Endodermal cell (in vitro differentiated cells): ENCODE results near the gene CAMK2A. TPM values are rescaled to one million over a fixed set of nuclear protein-coding genes. Genes with fewer than 3 reads are reported as not detected.

ENCODE experiments used
- DNase-seq: peaks from one replicate; pipeline ENCODE4 v3.0.0-alpha.2; 2017
- H3K27ac ChIP-seq: 2 replicates; pipeline ENCODE4 v1.5.1; 2013; ENCODE audit warnings: mild to moderate bottlenecking, low read depth, low read length, moderate library complexity
- H3K27me3 ChIP-seq: 2 replicates; pipeline ENCODE4 v1.6.1; 2013; ENCODE audit warnings: mild to moderate bottlenecking, low read length, moderate library complexity; ENCODE audit not compliant: insufficient read depth, control insufficient read depth, poor library complexity, severe bottlenecking
- H3K36me3 ChIP-seq: 2 replicates; pipeline ENCODE4 v1.7.0; 2013; ENCODE audit warnings: mild to moderate bottlenecking, low read length, moderate library complexity; ENCODE audit not compliant: control insufficient read depth, insufficient read depth
- H3K4me1 ChIP-seq: one replicate; pipeline ENCODE4 v1.7.0; 2013; ENCODE audit warnings: low read length; ENCODE audit not compliant: control insufficient read depth, insufficient read depth
- H3K4me3 ChIP-seq: 2 replicates; pipeline ENCODE4 v1.5.1; 2013; ENCODE audit warnings: mild to moderate bottlenecking, low read length, moderate library complexity
- H3K9ac ChIP-seq: 2 replicates; pipeline ENCODE4 v1.6.1; 2013; ENCODE audit warnings: mild to moderate bottlenecking, low read length, moderate library complexity; ENCODE audit not compliant: poor library complexity, severe bottlenecking; ENCODE audit errors: extremely low read depth
- H3K9me3 ChIP-seq: 2 replicates; pipeline ENCODE4 v1.6.1; 2013; ENCODE audit warnings: mild to moderate bottlenecking, low read length, moderate library complexity; ENCODE audit not compliant: control insufficient read depth
- H3K27ac Mint-ChIP-seq: 2 replicates; pipeline ENCODE4 v1.8.0; 2020; ENCODE audit warnings: mixed read lengths
- H3K27me3 Mint-ChIP-seq: 2 replicates; pipeline ENCODE4 v1.8.0; 2021; ENCODE audit warnings: mild to moderate bottlenecking, mixed read lengths; ENCODE audit not compliant: insufficient read depth
- H3K36me3 Mint-ChIP-seq: 2 replicates; pipeline ENCODE4 v1.8.0; 2020; ENCODE audit warnings: low read depth, mixed read lengths
- H3K4me1 Mint-ChIP-seq: 2 replicates; pipeline ENCODE4 v1.8.0; 2020; ENCODE audit warnings: mixed read lengths
- H3K4me3 Mint-ChIP-seq: 2 replicates; pipeline ENCODE4 v1.8.0; 2020; ENCODE audit warnings: mild to moderate bottlenecking, moderate library complexity, mixed read lengths
- H3K9me3 Mint-ChIP-seq: 2 replicates; pipeline ENCODE4 v1.8.0; 2020; ENCODE audit warnings: mild to moderate bottlenecking, mixed read lengths
- CTCF ChIP-seq: fragments of 200-600 bp; sonication (generic); conservative IDR thresholded peaks from 2 replicates; pipeline ENCODE4 v1.5.0; 2021; ENCODE audit warnings: antibody characterized with exemption, mild to moderate bottlenecking
- WGBS, 2 experiments: methylation state at CpG; one replicate each; pipeline versions ENCODE4 v1.1.5 to v1.1.7; 2013; ENCODE audit warnings: missing lambda C conversion rate in 2 of 2, mixed read lengths in 1 of 2; ENCODE audit not compliant: insufficient coverage in 1 of 2, insufficient read length in 1 of 2; 5-methylcytosine and 5-hydroxymethylcytosine counted together
- total RNA-seq, 2 donors: library from RNA; stranded (reverse); fragmentation: NEBNext Ultra II Directional in 1 of 2; extraction: Animal tissue kit (Norgen Biotek cat#: 25700) in 1 of 2; gene quantifications; 2 replicates in 1 of 2; 3 replicates in 1 of 2; pipeline ENCODE4 v1.2.1, GENCODE V29; 2021

Gene CAMK2A
- total RNA-seq, 2 donors from 2014 or later = 0.31 to 0.49 TPM

GRCh38 chr5:150326707-150327106 is 37.1 kb upstream of the CAMK2A start:
- H3K4me1 Mint-ChIP-seq = no peaks in the 10 kb centered on the region
- Histone ChIP-seq H3K9ac (no peak overlapping the region), H3K9me3 (no peaks in the 10 kb centered on the region), H3K36me3 (no peaks in the 10 kb centered on the region), H3K27ac (no peak overlapping the region), H3K4me3 (no peak overlapping the region), H3K27me3 (no peaks in the 10 kb centered on the region), H3K4me1 (no peaks in the 10 kb centered on the region)
- H3K27me3 Mint-ChIP-seq = peaks cover 9% of the 10 kb centered on the region
- no peaks in the 10 kb centered on the region for H3K9me3 Mint-ChIP-seq
- WGBS, 2 experiments = 68% methylated on average over 2 of the region's 2 CpGs; no CpG with 5 or more reads in 1 of the 2 experiments
- H3K27ac Mint-ChIP-seq = no peak overlapping the region
- no peaks in the 10 kb centered on the region for H3K36me3 Mint-ChIP-seq
- DNase-seq = no peak
- no peak overlapping the region for H3K4me3 Mint-ChIP-seq
- no peak for TF ChIP-seq CTCF

- no peaks in the 10 kb centered on the region for H3K36me3 ChIP-seq
- Mint-ChIP-seq H3K4me3 (no peak overlapping the region), H3K4me1 (no peaks in the 10 kb centered on the region), H3K27me3 (peaks cover 9% of the 10 kb centered on the region), H3K36me3 (no peaks in the 10 kb centered on the region), H3K9me3 (no peaks in the 10 kb centered on the region), H3K27ac (no peak overlapping the region)
- no peak overlapping the region for H3K4me3 ChIP-seq
- no peaks in the 10 kb centered on the region for H3K4me1 ChIP-seq
- 92 to 93% methylated on average over 3 to 4 of the region's 4 CpGs for WGBS, 2 experiments
- no peak for TF ChIP-seq CTCF
- no peak overlapping the region for H3K9ac ChIP-seq
- no peak overlapping the region for H3K27ac ChIP-seq
- DNase-seq = no peak
- H3K27me3 ChIP-seq = no peaks in the 10 kb centered on the region
- H3K9me3 ChIP-seq = no peaks in the 10 kb centered on the region
Measured at GRCh38 chr5:150325426-150325825, 35.9 kb upstream of the CAMK2A start.

GRCh38 chr5:150323819-150324218 is 34.2 kb upstream of the CAMK2A start:
- Histone ChIP-seq H3K9ac (no peak overlapping the region), H3K4me1 (no peaks in the 10 kb centered on the region), H3K9me3 (no peaks in the 10 kb centered on the region), H3K4me3 (no peak overlapping the region), H3K36me3 (no peaks in the 10 kb centered on the region), H3K27ac (no peak overlapping the region), H3K27me3 (no peaks in the 10 kb centered on the region)
- Mint-ChIP-seq H3K9me3 (no peaks in the 10 kb centered on the region), H3K4me3 (no peak overlapping the region), H3K27ac (no peak overlapping the region), H3K4me1 (no peaks in the 10 kb centered on the region), H3K27me3 (peaks cover under 1% of the 10 kb centered on the region), H3K36me3 (no peaks in the 10 kb centered on the region)
- TF ChIP-seq CTCF = no peak
- no peak for DNase-seq
- WGBS, 2 experiments = 82 to 86% methylated on average over 4 to 8 of the region's 8 CpGs
